PFSK-1 (cell line): ENCODE results near the gene FLRT1.

ENCODE experiments used
- FOXP2 ChIP-seq: optimal IDR thresholded peaks from 2 replicates; pipeline ENCODE3; 2011; ENCODE audit warnings: borderline replicate concordance, control low read depth, inconsistent platforms; ENCODE audit not compliant: insufficient read depth; ENCODE audit errors: extremely low read length, extremely low read depth
- POLR2AphosphoS5 ChIP-seq: IDR thresholded peaks from 2 replicates; pipeline ENCODE4 v1.6.1; 2012; ENCODE audit warnings: low read depth, mild to moderate bottlenecking, control low read depth, low read length, moderate library complexity
- SIN3A ChIP-seq: IDR thresholded peaks from 2 replicates; pipeline ENCODE4 v1.6.1; 2012; ENCODE audit warnings: mild to moderate bottlenecking, low read length, moderate library complexity, borderline replicate concordance; ENCODE audit not compliant: insufficient read depth
- TAF1 ChIP-seq: IDR thresholded peaks from 2 replicates; pipeline ENCODE4 v1.6.1; 2012; ENCODE audit warnings: low read length, control low read depth, borderline replicate concordance; ENCODE audit not compliant: insufficient read depth
- TF ChIP-seq, protein P1 (sequence below), 2 experiments: IDR thresholded peaks; 2 replicates each; pipeline versions ENCODE4 v1.6.1 to v1.8.0; 2011 to 2012; ENCODE audit warnings: low read depth in 2 of 2, low read length in 2 of 2, control low read depth in 1 of 2, inconsistent platforms in 1 of 2, mild to moderate bottlenecking in 1 of 2, moderate library complexity in 1 of 2; ENCODE audit not compliant: insufficient read depth in 1 of 2

FLRT1 gene

DNA sequence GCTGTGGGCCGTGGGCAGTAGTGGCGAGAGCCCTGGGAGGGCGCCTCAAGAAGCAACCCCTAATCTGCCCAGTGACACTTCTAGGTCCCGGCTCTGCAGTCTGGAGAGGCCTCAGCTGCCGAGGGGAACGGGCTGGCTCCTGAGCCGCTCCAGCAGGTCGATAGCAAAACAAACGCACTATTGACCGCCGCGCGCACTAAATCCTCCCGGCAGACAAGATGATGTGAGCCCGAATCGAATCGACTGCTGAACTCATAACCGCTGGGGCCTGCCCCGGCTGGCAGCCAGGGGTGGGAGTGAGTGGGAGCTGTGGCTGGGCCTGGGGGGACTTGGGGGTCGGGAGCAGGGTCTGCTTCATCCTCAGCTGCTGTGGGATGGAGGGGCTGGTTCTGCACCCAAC, 36.1 kb downstream of the FLRT1 start:
- TF ChIP-seq, protein P1, sequence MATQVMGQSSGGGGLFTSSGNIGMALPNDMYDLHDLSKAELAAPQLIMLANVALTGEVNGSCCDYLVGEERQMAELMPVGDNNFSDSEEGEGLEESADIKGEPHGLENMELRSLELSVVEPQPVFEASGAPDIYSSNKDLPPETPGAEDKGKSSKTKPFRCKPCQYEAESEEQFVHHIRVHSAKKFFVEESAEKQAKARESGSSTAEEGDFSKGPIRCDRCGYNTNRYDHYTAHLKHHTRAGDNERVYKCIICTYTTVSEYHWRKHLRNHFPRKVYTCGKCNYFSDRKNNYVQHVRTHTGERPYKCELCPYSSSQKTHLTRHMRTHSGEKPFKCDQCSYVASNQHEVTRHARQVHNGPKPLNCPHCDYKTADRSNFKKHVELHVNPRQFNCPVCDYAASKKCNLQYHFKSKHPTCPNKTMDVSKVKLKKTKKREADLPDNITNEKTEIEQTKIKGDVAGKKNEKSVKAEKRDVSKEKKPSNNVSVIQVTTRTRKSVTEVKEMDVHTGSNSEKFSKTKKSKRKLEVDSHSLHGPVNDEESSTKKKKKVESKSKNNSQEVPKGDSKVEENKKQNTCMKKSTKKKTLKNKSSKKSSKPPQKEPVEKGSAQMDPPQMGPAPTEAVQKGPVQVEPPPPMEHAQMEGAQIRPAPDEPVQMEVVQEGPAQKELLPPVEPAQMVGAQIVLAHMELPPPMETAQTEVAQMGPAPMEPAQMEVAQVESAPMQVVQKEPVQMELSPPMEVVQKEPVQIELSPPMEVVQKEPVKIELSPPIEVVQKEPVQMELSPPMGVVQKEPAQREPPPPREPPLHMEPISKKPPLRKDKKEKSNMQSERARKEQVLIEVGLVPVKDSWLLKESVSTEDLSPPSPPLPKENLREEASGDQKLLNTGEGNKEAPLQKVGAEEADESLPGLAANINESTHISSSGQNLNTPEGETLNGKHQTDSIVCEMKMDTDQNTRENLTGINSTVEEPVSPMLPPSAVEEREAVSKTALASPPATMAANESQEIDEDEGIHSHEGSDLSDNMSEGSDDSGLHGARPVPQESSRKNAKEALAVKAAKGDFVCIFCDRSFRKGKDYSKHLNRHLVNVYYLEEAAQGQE (IDR thresholded peaks at IDR 0.05; ENCODE audit: insufficient read depth in 1 of 2, low read depth in 2 of 2, low read length in 2 of 2): no peak
- TF ChIP-seq POLR2AphosphoS5 (no peak), FOXP2 (no peak), SIN3A (no peak), TAF1 (no peak)

DNA sequence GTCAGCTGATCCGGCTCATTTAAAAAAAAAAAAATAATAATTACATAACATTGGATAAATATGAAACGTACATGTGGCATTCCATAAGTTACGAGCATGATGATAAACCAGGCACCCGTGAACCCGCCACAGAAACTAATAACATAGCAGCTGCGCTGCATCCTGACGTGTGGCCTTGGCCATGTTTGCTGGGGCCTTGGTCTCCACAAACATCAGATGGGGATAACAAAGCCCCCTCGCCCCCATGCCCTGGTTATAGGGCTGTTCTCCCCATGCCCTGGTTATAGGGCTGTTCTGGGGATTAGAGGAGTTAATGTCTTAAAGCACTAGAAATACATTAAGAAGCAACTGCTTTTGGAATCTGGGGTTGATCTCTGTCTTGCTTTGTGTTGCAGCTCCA, 36.7 kb downstream of the FLRT1 start:
- TF ChIP-seq, protein P1 (IDR thresholded peaks at IDR 0.05; ENCODE audit: insufficient read depth in 1 of 2, low read depth in 2 of 2, low read length in 2 of 2): no peak
- no peak for TF ChIP-seq FOXP2
- TF ChIP-seq TAF1: no peak
- TF ChIP-seq POLR2AphosphoS5: no peak
- TF ChIP-seq SIN3A: no peak

DNA sequence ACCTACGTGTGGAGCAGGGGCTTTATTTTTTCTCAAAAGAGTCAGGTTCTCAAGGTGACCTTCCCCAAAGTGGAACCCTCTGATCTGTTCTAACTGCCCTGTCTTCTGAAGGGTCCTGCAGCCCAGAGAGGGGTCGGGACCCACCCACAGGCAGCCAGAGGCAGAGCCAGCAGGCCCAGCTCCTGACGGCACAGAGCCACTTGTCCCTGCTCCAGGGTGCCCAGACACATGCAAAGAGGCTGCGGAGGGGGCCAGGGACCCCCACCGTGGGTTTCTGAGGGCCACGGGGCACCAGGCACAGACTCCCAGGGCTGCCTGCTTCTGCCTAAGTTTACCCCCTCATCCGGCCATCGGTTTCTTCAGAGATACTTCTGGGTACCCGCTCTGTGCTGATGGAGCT, 37.1 kb downstream of the FLRT1 start:
- TF ChIP-seq SIN3A: no peak
- TF ChIP-seq FOXP2: no peak
- TF ChIP-seq, protein P1 (IDR thresholded peaks at IDR 0.05; ENCODE audit: insufficient read depth in 1 of 2, low read depth in 2 of 2, low read length in 2 of 2): no peak
- no peak for TF ChIP-seq POLR2AphosphoS5
- TF ChIP-seq TAF1: no peak

DNA sequence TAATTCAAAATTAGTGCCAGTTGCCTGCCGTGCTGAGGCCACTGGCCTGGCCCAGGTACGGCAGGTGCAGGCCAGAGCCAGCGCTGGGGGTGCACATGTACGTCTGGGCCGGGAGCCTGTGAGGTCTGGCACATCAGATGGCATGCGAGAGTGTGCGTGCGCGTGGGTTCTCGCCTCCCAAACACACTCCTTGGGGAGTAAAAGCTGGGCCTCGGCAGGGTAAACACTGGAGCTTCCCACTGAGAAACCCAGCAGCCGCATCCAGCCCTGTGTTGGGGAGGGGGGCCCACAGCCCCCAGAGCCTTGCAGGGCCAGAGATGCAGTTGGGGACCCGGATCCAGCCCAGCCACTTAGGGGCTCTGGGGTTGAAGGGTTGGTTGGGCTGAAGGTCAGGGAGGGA, 37.8 kb downstream of the FLRT1 start:
- TF ChIP-seq FOXP2 (no peak), TAF1 (no peak), SIN3A (no peak), POLR2AphosphoS5 (no peak)
- TF ChIP-seq, protein P1 (IDR thresholded peaks at IDR 0.05; ENCODE audit: insufficient read depth in 1 of 2, low read depth in 2 of 2, low read length in 2 of 2): no peak

DNA sequence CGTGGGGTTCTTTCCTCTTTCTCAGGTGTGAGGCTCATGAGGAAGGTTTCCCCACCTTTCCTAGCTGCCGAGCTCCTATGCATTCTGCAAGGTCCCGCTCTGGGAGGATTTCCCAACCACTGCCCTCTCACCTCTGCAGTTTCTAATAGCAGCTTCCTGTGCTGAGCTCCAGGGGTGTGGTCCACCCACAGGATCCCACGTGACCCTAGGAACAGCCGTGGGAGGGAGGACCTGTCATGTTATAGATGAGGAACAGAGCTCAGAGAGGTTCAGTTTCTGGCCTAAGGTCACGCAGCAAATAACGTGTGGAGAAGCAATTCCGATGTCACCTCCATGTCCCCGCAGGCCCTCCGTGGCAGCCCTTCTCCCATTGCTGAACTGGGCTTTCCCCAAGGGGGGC, 38.5 kb downstream of the FLRT1 start:
- TF ChIP-seq, protein P1 (IDR thresholded peaks at IDR 0.05; ENCODE audit: insufficient read depth in 1 of 2, low read depth in 2 of 2, low read length in 2 of 2): no peak
- TF ChIP-seq TAF1 (no peak), SIN3A (no peak), FOXP2 (no peak), POLR2AphosphoS5 (no peak)
